ENCODE measurements around the gene RSBN1.
"Not testable (repeated sequence)": the region's sequence is repeated elsewhere in the genome, so short reads cannot be mapped to it uniquely, and the experiment has no call there.

Gene RSBN1

GRCh38 chr1:113749402-113749801 is 62.9 kb downstream of the RSBN1 start:
- H3K9me3 Mint-ChIP-seq: no peaks in the 10 kb centered on the region
- peaks cover 26% of the 10 kb centered on the region for H3K36me3 Mint-ChIP-seq
- no peaks in the 10 kb centered on the region for H3K27me3 Mint-ChIP-seq
- no peak overlapping the region for H3K4me3 Mint-ChIP-seq
- no peak overlapping the region for H3K27ac Mint-ChIP-seq
- no peak for ATAC-seq
- H3K4me1 Mint-ChIP-seq: no peaks in the 10 kb centered on the region

GRCh38 chr1:113747376-113747775 is 64.9 kb downstream of the RSBN1 start:
- H3K9me3 Mint-ChIP-seq: no peaks in the 10 kb centered on the region
- H3K27me3 Mint-ChIP-seq: no peaks in the 10 kb centered on the region
- peaks cover 31% of the 10 kb centered on the region for H3K36me3 Mint-ChIP-seq
- no peak for ATAC-seq
- H3K4me3 Mint-ChIP-seq: no peak overlapping the region
- H3K4me1 Mint-ChIP-seq: no peaks in the 10 kb centered on the region
- H3K27ac Mint-ChIP-seq: no peak overlapping the region

- ATAC-seq: no peak
- H3K9me3 Mint-ChIP-seq: no peaks in the 10 kb centered on the region
- H3K4me1 Mint-ChIP-seq: peaks cover 3% of the 10 kb centered on the region
- peaks cover 33% of the 10 kb centered on the region for H3K36me3 Mint-ChIP-seq
- no peak overlapping the region for H3K4me3 Mint-ChIP-seq
- H3K27me3 Mint-ChIP-seq: no peaks in the 10 kb centered on the region
- H3K27ac Mint-ChIP-seq: no peak overlapping the region
Measured at GRCh38 chr1:113745425-113745824, 66.9 kb downstream of the RSBN1 start.

- H3K27me3 Mint-ChIP-seq: no peaks in the 10 kb centered on the region
- H3K4me1 Mint-ChIP-seq: peaks cover 7% of the 10 kb centered on the region
- no peak overlapping the region for H3K27ac Mint-ChIP-seq
- H3K9me3 Mint-ChIP-seq: no peaks in the 10 kb centered on the region
- H3K4me3 Mint-ChIP-seq: no peak overlapping the region
- peaks cover 33% of the 10 kb centered on the region for H3K36me3 Mint-ChIP-seq
- no peak for ATAC-seq
Measured at GRCh38 chr1:113744114-113744513, 68.2 kb downstream of the RSBN1 start.

- H3K4me3 Mint-ChIP-seq: no peak overlapping the region
- ATAC-seq: no peak
Measured at GRCh38 chr1:113742515-113742914, 69.8 kb downstream of the RSBN1 start.

GRCh38 chr1:113734357-113735055 is 77.8 kb downstream of the RSBN1 start:
- Mint-ChIP-seq H3K4me1 (no peaks in the 10 kb centered on the region), H3K36me3 (peaks cover 66% of the 10 kb centered on the region), H3K27me3 (no peaks in the 10 kb centered on the region), H3K27ac (no peak overlapping the region), H3K9me3 (no peaks in the 10 kb centered on the region), H3K4me3 (no peak overlapping the region)
- no peak for ATAC-seq

More at GRCh38 chr1:113742515-113742914, 69.8 kb downstream of the RSBN1 start:
- Mint-ChIP-seq H3K27ac (no peak overlapping the region), H3K36me3 (peaks cover 34% of the 10 kb centered on the region), H3K9me3 (no peaks in the 10 kb centered on the region), H3K4me1 (peaks cover 7% of the 10 kb centered on the region), H3K27me3 (no peaks in the 10 kb centered on the region)

- H3K4me1 Mint-ChIP-seq: no peaks in the 10 kb centered on the region
- no peak for ATAC-seq
- H3K36me3 Mint-ChIP-seq: peaks cover 71% of the 10 kb centered on the region
- H3K4me3 Mint-ChIP-seq: no peak overlapping the region
- H3K27ac Mint-ChIP-seq: no peak overlapping the region
- no peaks in the 10 kb centered on the region for H3K27me3 Mint-ChIP-seq
- H3K9me3 Mint-ChIP-seq: peaks cover 5% of the 10 kb centered on the region
Measured at GRCh38 chr1:113732802-113733201, 79.5 kb downstream of the RSBN1 start.

GRCh38 chr1:113721010-113721409 is 91.3 kb downstream of the RSBN1 start:
- H3K4me3 Mint-ChIP-seq: no peak overlapping the region
- peaks cover 87% of the 10 kb centered on the region for H3K36me3 Mint-ChIP-seq
- no peaks in the 10 kb centered on the region for H3K4me1 Mint-ChIP-seq
- peaks cover 10% of the 10 kb centered on the region for H3K9me3 Mint-ChIP-seq
- H3K27ac Mint-ChIP-seq: no peak overlapping the region
- H3K27me3 Mint-ChIP-seq: no peaks in the 10 kb centered on the region
- ATAC-seq: no peak

- H3K27ac Mint-ChIP-seq, ATAC-seq, H3K4me1 Mint-ChIP-seq, H3K27me3 Mint-ChIP-seq, H3K4me3 Mint-ChIP-seq, H3K9me3 Mint-ChIP-seq: not testable (repeated sequence)
- peaks cover 92% of the 10 kb centered on the region for H3K36me3 Mint-ChIP-seq
Measured at GRCh38 chr1:113718621-113719020, 93.7 kb downstream of the RSBN1 start.

- H3K4me1 Mint-ChIP-seq, H3K27ac Mint-ChIP-seq, H3K4me3 Mint-ChIP-seq, H3K27me3 Mint-ChIP-seq, ATAC-seq, H3K9me3 Mint-ChIP-seq: not testable (repeated sequence)
- H3K36me3 Mint-ChIP-seq: peaks cover 92% of the 10 kb centered on the region
Measured at GRCh38 chr1:113717506-113717905, 94.8 kb downstream of the RSBN1 start.

- Mint-ChIP-seq H3K36me3 (peaks cover 80% of the 10 kb centered on the region), H3K9me3 (peaks cover 9% of the 10 kb centered on the region), H3K27me3 (no peaks in the 10 kb centered on the region), H3K27ac (no peak overlapping the region), H3K4me3 (no peak overlapping the region), H3K4me1 (no peaks in the 10 kb centered on the region)
- ATAC-seq: no peak
Measured at GRCh38 chr1:113714606-113715269, 97.5 kb downstream of the RSBN1 start.
